ENCODE measurements around the gene MED31.

MED31 gene

DNA sequence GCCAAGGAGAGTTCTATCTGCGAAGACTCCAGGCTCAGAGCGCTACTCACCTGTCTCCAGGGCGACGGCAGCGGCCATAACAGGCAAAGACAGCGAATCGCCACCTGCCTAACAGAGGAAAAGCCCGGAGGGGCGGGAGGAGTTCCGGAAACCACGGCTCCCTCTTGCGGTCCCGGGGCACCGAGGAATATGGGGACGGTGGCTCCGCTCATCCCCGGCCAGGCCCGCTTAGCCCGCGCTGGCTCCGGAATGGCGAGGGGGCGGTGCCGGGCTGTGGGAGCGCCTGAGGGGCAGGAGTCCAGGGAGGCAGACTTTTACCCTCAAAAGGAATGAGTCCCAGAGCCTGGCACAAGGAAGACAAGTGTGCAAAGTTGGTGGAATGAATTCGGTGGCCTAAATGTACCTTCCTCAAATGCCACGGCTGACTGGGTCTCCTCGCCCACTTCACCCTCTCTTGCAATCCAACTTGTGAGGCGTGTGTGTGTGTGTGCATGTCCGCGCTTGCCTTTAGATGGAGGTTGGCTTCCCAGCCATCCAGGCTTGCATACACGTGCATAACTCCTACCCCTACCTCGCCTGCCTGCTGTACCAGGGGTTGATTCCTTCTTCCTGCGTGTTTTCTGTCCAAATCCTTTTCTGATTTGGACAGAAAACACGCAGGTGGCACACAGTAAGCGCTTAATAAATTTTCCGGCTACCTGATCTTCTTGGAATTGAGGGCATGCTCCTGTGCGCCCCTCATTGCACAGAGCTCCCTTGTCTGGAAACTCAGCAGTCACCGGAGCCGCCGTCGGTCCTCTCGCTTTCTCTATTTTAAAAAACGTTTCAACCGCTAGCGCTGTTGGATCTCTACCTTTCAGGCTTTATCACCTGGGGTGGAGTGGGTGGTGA lies 3.7 kb upstream of the MED31 start:
- peak overlapping the region; percentile 72 for H3K4me3 Mint-ChIP-seq
- H3K9me3 Mint-ChIP-seq = no peaks in the 10 kb centered on the region
- peaks cover 9% of the 10 kb centered on the region for H3K36me3 Mint-ChIP-seq (ENCODE audit: low read depth)
- H3K4me1 Mint-ChIP-seq (ENCODE audit: low read depth) = peaks cover 63% of the 10 kb centered on the region
- no peak overlapping the region for H3K27ac Mint-ChIP-seq
- H3K27me3 Mint-ChIP-seq = peaks cover 17% of the 10 kb centered on the region

GRCh38 chr17:6651919-6652452 lies 581 bp upstream of the MED31 start:
- Mint-ChIP-seq H3K4me3 (peak overlapping the region; percentile 93), H3K27ac (peak overlapping the region; percentile 16), H3K4me1 (ENCODE audit: low read depth) (peaks cover 70% of the 10 kb centered on the region), H3K36me3 (ENCODE audit: low read depth) (peaks cover 36% of the 10 kb centered on the region), H3K27me3 (peaks cover 17% of the 10 kb centered on the region), H3K9me3 (no peaks in the 10 kb centered on the region)

DNA sequence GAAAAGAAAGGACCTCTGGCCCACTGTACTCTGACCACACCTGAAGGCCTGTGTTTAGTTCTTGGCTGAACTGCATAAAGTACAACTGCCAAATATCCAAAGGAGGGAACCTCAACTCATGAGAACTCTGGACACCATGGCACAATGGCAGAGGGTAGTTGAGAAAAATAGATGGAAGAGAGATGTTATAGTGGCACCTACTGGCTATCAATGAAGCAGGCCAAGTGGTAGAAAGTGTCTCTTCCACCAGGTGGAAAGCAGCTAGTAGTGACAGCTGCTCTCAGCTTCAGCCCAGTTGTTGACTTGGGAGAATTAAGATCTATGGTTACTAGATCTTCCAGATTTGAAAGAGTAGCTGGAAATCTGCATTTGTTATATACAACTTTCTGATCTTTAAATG lies 3.2 kb downstream of the MED31 start:
- H3K36me3 Mint-ChIP-seq (ENCODE audit: low read depth) = peaks cover 66% of the 10 kb centered on the region
- H3K27ac Mint-ChIP-seq = no peak overlapping the region
- H3K4me1 Mint-ChIP-seq (ENCODE audit: low read depth) = peaks cover 76% of the 10 kb centered on the region
- no peak overlapping the region for H3K4me3 Mint-ChIP-seq
- peaks cover under 1% of the 10 kb centered on the region for H3K27me3 Mint-ChIP-seq
- no peaks in the 10 kb centered on the region for H3K9me3 Mint-ChIP-seq

GRCh38 chr17:6643451-6644125 lies 7.8 kb downstream of the MED31 start:
- Mint-ChIP-seq H3K4me3 (peak overlapping the region; percentile 17), H3K27ac (peak overlapping the region; percentile 99)

DNA sequence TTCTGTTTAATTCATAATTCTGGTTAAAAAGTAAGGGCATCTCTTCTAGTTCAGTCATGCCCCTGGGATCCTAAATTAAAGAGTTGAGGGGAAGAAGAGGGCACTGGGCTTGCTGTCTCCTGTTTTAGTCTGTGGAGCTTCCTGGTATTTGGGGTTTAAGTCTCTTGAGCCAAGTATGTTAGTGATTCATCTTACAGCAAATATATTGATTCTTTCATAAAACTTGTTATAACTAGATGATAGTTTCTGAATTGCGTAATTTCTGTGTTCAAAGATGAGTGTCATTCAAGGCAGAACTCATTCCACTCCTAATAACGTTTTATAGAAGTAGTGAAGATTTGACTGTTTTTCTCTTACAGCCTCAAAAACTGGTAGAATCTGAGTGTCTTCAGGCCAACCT lies 8.8 kb downstream of the MED31 start:
- H3K27ac Mint-ChIP-seq = peak overlapping the region; percentile 99
- H3K27me3 Mint-ChIP-seq = no peaks in the 10 kb centered on the region
- no peaks in the 10 kb centered on the region for H3K9me3 Mint-ChIP-seq
- peaks cover 58% of the 10 kb centered on the region for H3K36me3 Mint-ChIP-seq (ENCODE audit: low read depth)
- peaks cover 76% of the 10 kb centered on the region for H3K4me1 Mint-ChIP-seq (ENCODE audit: low read depth)
- peak overlapping the region; percentile 99 for H3K4me3 Mint-ChIP-seq

More at GRCh38 chr17:6643451-6644125, 7.8 kb downstream of the MED31 start:
- Mint-ChIP-seq H3K4me1 (ENCODE audit: low read depth) (peaks cover 76% of the 10 kb centered on the region), H3K36me3 (ENCODE audit: low read depth) (peaks cover 67% of the 10 kb centered on the region), H3K27me3 (no peaks in the 10 kb centered on the region), H3K9me3 (no peaks in the 10 kb centered on the region)

GRCh38 chr17:6641247-6641863 lies 10.1 kb downstream of the MED31 start:
- Mint-ChIP-seq H3K4me3 (peak overlapping the region; percentile 99), H3K4me1 (ENCODE audit: low read depth) (peaks cover 70% of the 10 kb centered on the region), H3K27ac (peak overlapping the region; percentile 99), H3K9me3 (no peaks in the 10 kb centered on the region), H3K36me3 (ENCODE audit: low read depth) (peaks cover 47% of the 10 kb centered on the region), H3K27me3 (no peaks in the 10 kb centered on the region)

DNA sequence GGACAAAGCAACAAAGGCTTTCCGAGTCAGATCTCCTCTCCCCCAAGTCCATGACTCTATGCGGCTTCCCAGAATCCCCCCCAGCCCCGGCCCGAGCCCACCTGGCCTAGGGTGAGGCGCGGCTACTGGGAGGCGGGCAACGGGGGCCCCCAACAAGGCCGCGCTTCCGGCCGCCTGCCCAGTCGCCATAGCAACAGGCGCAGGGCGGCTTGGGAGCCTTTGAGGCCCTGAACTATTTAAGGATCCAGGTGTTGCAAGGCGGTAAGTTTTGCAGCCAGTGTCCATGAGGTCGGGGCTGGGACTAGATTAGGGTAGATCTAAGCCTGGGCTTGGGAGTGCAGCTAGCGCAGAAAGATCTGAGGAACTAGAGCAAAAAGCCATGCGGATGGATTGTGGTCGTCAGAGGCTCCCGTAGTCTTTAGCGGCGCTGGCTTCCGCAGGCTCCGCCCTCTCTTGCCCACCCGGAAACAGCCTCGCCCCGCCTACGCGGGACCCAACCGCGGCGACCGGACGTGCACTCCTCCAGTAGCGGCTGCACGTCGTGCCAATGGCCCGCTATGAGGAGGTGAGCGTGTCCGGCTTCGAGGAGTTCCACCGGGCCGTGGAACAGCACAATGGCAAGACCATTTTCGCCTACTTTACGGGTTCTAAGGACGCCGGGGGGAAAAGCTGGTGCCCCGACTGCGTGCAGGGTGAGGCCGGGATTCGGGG lies 10.7 kb downstream of the MED31 start, which contains the start of the genes KIAA0753 and TXNDC17:
Gene KIAA0753, minus strand, starts transcription at position 176 of the 711 bp plus-strand sequence. CDS start 5,608 bp downstream, outside the sequence.
Gene TXNDC17, plus strand, starts transcription at position 525 of the 711 bp plus-strand sequence. Its CDS starts 23 bp downstream, at position 548.
- Mint-ChIP-seq H3K4me1 (ENCODE audit: low read depth) (peaks cover 66% of the 10 kb centered on the region), H3K27me3 (no peaks in the 10 kb centered on the region), H3K27ac (peak within 1 kb of the TSS; percentile 99), H3K9me3 (no peaks in the 10 kb centered on the region), H3K4me3 (peak within 1 kb of the TSS; percentile 99), H3K36me3 (ENCODE audit: low read depth) (peaks cover 40% of the 10 kb centered on the region)

GRCh38 chr17:6639586-6640535 lies 11.5 kb downstream of the MED31 start:
- no peaks in the 10 kb centered on the region for H3K9me3 Mint-ChIP-seq
- H3K27ac Mint-ChIP-seq = peak overlapping the region; percentile 99
- H3K4me3 Mint-ChIP-seq = peak overlapping the region; percentile 99
- H3K4me1 Mint-ChIP-seq (ENCODE audit: low read depth) = peaks cover 61% of the 10 kb centered on the region
- no peaks in the 10 kb centered on the region for H3K27me3 Mint-ChIP-seq
- peaks cover 36% of the 10 kb centered on the region for H3K36me3 Mint-ChIP-seq (ENCODE audit: low read depth)

- Mint-ChIP-seq H3K27ac (no peak overlapping the region), H3K27me3 (no peaks in the 10 kb centered on the region), H3K4me3 (peak overlapping the region; percentile 99), H3K36me3 (ENCODE audit: low read depth) (peaks cover 36% of the 10 kb centered on the region), H3K4me1 (ENCODE audit: low read depth) (peaks cover 53% of the 10 kb centered on the region), H3K9me3 (no peaks in the 10 kb centered on the region)
Measured at GRCh38 chr17:6639014-6639585, 12.3 kb downstream of the MED31 start.

GRCh38 chr17:6638046-6638908 lies 13.1 kb downstream of the MED31 start:
- Mint-ChIP-seq H3K4me3 (no peak overlapping the region), H3K9me3 (no peaks in the 10 kb centered on the region), H3K36me3 (ENCODE audit: low read depth) (peaks cover 35% of the 10 kb centered on the region), H3K4me1 (ENCODE audit: low read depth) (peaks cover 45% of the 10 kb centered on the region), H3K27ac (peak overlapping the region; percentile 45), H3K27me3 (no peaks in the 10 kb centered on the region)

DNA sequence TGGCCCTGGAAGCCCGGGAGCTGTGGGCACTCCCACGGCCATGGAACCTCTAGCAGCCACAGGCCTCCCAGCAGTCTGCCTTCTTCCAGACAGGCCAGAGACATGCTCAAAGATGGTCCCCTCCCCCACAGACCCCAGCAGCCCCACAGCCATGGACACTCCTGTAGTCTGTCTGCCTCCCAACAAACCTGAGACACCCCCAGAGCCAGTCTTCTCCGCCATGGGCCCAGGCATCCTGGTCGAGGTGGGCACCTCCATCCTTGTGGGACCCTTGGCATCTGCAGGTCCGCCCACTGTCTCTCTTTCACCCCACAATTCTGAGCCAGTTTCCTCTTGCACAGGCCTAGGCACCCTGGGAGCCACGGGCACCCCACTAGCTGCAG lies 14.0 kb downstream of the MED31 start:
- H3K4me3 Mint-ChIP-seq = no peak overlapping the region
- no peaks in the 10 kb centered on the region for H3K9me3 Mint-ChIP-seq
- H3K4me1 Mint-ChIP-seq (ENCODE audit: low read depth) = peaks cover 37% of the 10 kb centered on the region
- H3K27me3 Mint-ChIP-seq = no peaks in the 10 kb centered on the region
- peaks cover 35% of the 10 kb centered on the region for H3K36me3 Mint-ChIP-seq (ENCODE audit: low read depth)
- H3K27ac Mint-ChIP-seq = no peak overlapping the region

DNA sequence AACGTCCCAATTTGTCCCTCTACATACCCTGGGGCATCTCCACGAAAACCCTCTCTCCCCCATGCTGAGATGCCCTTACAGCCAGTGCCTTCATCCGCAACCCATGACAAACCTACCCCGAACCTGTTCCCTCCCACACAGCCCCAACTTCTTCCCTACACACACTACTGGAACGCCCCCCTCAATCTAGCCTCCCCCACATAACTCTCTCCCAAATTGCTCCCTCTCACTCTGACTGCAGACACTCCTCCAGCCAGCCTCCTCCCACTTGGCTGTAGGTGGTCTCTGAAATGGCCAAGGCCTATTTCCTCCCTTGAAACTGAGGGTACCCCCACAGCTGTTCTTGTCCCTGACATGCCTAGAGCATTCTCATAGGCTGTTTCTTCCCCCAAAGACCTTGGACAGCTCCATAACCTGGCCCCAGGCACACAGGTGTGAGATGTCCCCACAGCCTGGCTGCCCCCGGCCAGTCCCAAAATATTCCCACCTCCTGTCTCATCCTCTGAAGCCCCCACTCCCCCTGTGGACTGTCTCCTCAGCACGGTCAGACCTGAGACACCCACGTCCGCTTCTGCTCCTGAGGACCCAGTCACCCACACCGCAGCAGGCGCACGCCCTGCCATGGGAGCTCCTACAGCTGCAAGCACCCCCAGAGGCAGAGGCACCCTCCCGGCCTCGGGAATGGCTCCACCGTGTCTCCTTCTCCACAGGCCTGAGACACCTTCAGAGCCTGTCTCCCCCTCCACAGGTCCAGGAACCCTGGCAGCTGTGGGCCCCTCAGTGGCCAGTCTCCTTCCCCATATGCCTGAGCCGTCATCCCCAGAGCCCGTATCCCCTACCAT lies 14.6 kb downstream of the MED31 start:
- no peaks in the 10 kb centered on the region for H3K27me3 Mint-ChIP-seq
- no peak overlapping the region for H3K27ac Mint-ChIP-seq
- no peaks in the 10 kb centered on the region for H3K9me3 Mint-ChIP-seq
- peaks cover 36% of the 10 kb centered on the region for H3K36me3 Mint-ChIP-seq (ENCODE audit: low read depth)
- H3K4me3 Mint-ChIP-seq = no peak overlapping the region
- peaks cover 30% of the 10 kb centered on the region for H3K4me1 Mint-ChIP-seq (ENCODE audit: low read depth)
